Ascending aorta (tissue), 2 donors: ENCODE data around the gene XPNPEP3. TPM values are rescaled to one million over a fixed set of nuclear protein-coding genes. Genes with fewer than 3 reads are reported as not detected.

Experiments used
- DNase-seq, 2 donors: peaks; one replicate each; pipeline ENCODE4 v3.0.0-alpha.2; 2019; ENCODE audit warnings: low spot score in 2 of 2
- H3K27ac ChIP-seq, 2 donors: fragments of 200-600 bp; sonication (generic); one replicate each; pipeline ENCODE4 v1.5.1; 2016 to 2017; ENCODE audit warnings: mild to moderate bottlenecking in 1 of 2
- H3K27me3 ChIP-seq: fragments of 200-600 bp; sonication (generic); one replicate; pipeline ENCODE4 v1.5.1; 2017
- H3K36me3 ChIP-seq, 2 donors: fragments of 200-600 bp; sonication (generic); one replicate each; pipeline ENCODE4 v1.5.1; 2016
- H3K4me1 ChIP-seq, 2 donors: fragments of 200-600 bp; sonication (generic); one replicate each; pipeline ENCODE4 v1.5.1; 2016 to 2017; ENCODE audit warnings: mild to moderate bottlenecking in 1 of 2
- H3K4me3 ChIP-seq, 2 donors: fragments of 200-600 bp; sonication (generic); one replicate each; pipeline ENCODE4 v1.5.1; 2016 to 2017; ENCODE audit warnings: mild to moderate bottlenecking in 1 of 2
- H3K9me3 ChIP-seq, 2 donors: fragments of 200-600 bp; sonication (generic); one replicate each; pipeline ENCODE4 v1.5.1; 2016
- CTCF ChIP-seq, 3 experiments: fragments of 200-600 bp in 2 of 3; fragments of 450-650 bp in 1 of 3; sonication (generic) in 2 of 3; IDR thresholded peaks; one replicate each; pipeline ENCODE4 v1.5.1; 2016 to 2019; ENCODE audit warnings: antibody characterized with exemption in 3 of 3, mild to moderate bottlenecking in 1 of 3, moderate library complexity in 1 of 3
- intact Hi-C: fragments of 100-400 bp; cut with DNase I; formaldehyde crosslinking; loops from one replicate; pipeline ENCODE4 v1.15.1; 2023
- total RNA-seq: library from RNA; depleted of rRNA; stranded (reverse); fragments of >200 nt; gene quantifications from one replicate; pipeline ENCODE4 v1.1.0, GENCODE V29; 2016

Gene XPNPEP3
- total RNA-seq, 1 donor from 2014 or later, result 1.1 TPM

- no peak for TF ChIP-seq CTCF (IDR thresholded peaks at IDR 0.05)
- Histone ChIP-seq H3K27me3 (no peaks in the 10 kb centered on the region), H3K9me3 (no peaks in the 10 kb centered on the region), H3K27ac (no peak overlapping the region), H3K36me3 (no peaks in the 10 kb centered on the region), H3K4me1 (no peaks in the 10 kb centered on the region), H3K4me3 (no peak overlapping the region)
- intact Hi-C loops, result no loop called here
- no peak for DNase-seq
These were observed 122.9 kb downstream of the XPNPEP3 start for GRCh38 chr22:40979871-40980270.

Other genes starting within 250 kb of the XPNPEP3 start
- gene MRTFA, start 220.4 kb upstream of the XPNPEP3 start, total RNA-seq, result 99.3 TPM
- gene MCHR1, start 177.7 kb upstream of the XPNPEP3 start, total RNA-seq, result not detected
- 62.1 TPM for gene SLC25A17, start 37.8 kb upstream of the XPNPEP3 start, total RNA-seq
- gene ST13, start 509 bp upstream of the XPNPEP3 start, total RNA-seq, result 46.0 TPM
- gene DNAJB7, start 5.0 kb downstream of the XPNPEP3 start, total RNA-seq, result not detected
- 50.6 TPM for gene RBX1, start 94.2 kb downstream of the XPNPEP3 start, total RNA-seq
- 47.7 TPM for gene EP300, start 235.4 kb downstream of the XPNPEP3 start, total RNA-seq